ENCODE measurements around the gene OR51B4. TPM values are rescaled to one million over a fixed set of nuclear protein-coding genes. Genes with fewer than 3 reads are reported as not detected.
"Not testable (repeated sequence)": the region's sequence is repeated elsewhere in the genome, so short reads cannot be mapped to it uniquely, and the experiment has no call there.

Gene OR51B4
- under 1 TPM in 1 of 3 donors, not detected in 2; 0.22 TPM for polyA plus RNA-seq (ENCODE audit: insufficient read length in 3 of 3)

GRCh38 chr11:5301846-5302245, at the start of gene OR51B4:
Gene OR51B4 (minus strand): TSS chr11:5301946. CDS start chr11:5301946, 0 bp downstream.
- no peak for DNase-seq (ENCODE audit: low read depth in 3 of 3, low spot score in 2 of 3)

GRCh38 chr11:5351208-5351607, 49.5 kb upstream of the OR51B4 start, which contains the start of gene OR51B6:
Gene OR51B6 (plus strand): TSS chr11:5351508. CDS start chr11:5351508, 0 bp downstream.
- DNase-seq (ENCODE audit: low read depth in 3 of 3, low spot score in 2 of 3) = no peak

- DNase-seq (ENCODE audit: low read depth in 3 of 3, low spot score in 2 of 3) = no peak
Measured at GRCh38 chr11:5349550-5349949, 47.8 kb upstream of the OR51B4 start.

- no peak for DNase-seq (ENCODE audit: low read depth in 3 of 3, low spot score in 2 of 3)
Measured at GRCh38 chr11:5348551-5349194, 46.9 kb upstream of the OR51B4 start.

GRCh38 chr11:5345831-5346230, 44.1 kb upstream of the OR51B4 start:
- DNase-seq (ENCODE audit: low read depth in 3 of 3, low spot score in 2 of 3) = no peak

- no peak for DNase-seq (ENCODE audit: low read depth in 3 of 3, low spot score in 2 of 3)
Measured at GRCh38 chr11:5343474-5344335, 42.0 kb upstream of the OR51B4 start, which contains the start of gene OR51B5. Gene OR51B5 (minus strand): TSS chr11:5343524. CDS start chr11:5343524, 0 bp downstream.

- DNase-seq (ENCODE audit: low read depth in 3 of 3, low spot score in 2 of 3) = no peak
Measured at GRCh38 chr11:5339771-5340322, 38.1 kb upstream of the OR51B4 start.

- DNase-seq (ENCODE audit: low read depth in 3 of 3, low spot score in 2 of 3) = not testable (repeated sequence)
Measured at GRCh38 chr11:5337253-5337652, 35.5 kb upstream of the OR51B4 start.

GRCh38 chr11:5336331-5336730, 34.6 kb upstream of the OR51B4 start:
- DNase-seq (ENCODE audit: low read depth in 3 of 3, low spot score in 2 of 3) = no peak

- no peak for DNase-seq (ENCODE audit: low read depth in 3 of 3, low spot score in 2 of 3)
Measured at GRCh38 chr11:5335170-5335569, 33.4 kb upstream of the OR51B4 start.

- no peak for DNase-seq (ENCODE audit: low read depth in 3 of 3, low spot score in 2 of 3)
Measured at GRCh38 chr11:5324197-5324596, 22.5 kb upstream of the OR51B4 start, which contains the start of gene OR51B2. Gene OR51B2 (minus strand): TSS chr11:5324297. CDS start chr11:5324297, 0 bp downstream.

GRCh38 chr11:5317292-5317691, 15.5 kb upstream of the OR51B4 start:
- DNase-seq (ENCODE audit: low read depth in 3 of 3, low spot score in 2 of 3) = no peak

GRCh38 chr11:5313326-5314023, 11.7 kb upstream of the OR51B4 start:
- DNase-seq (ENCODE audit: low read depth in 3 of 3, low spot score in 2 of 3) = not testable (repeated sequence)

GRCh38 chr11:5310423-5310822, 8.7 kb upstream of the OR51B4 start:
- no peak for DNase-seq (ENCODE audit: low read depth in 3 of 3, low spot score in 2 of 3)

- no peak for DNase-seq (ENCODE audit: low read depth in 3 of 3, low spot score in 2 of 3)
Measured at GRCh38 chr11:5307256-5308019, 5.7 kb upstream of the OR51B4 start.

- DNase-seq (ENCODE audit: low read depth in 3 of 3, low spot score in 2 of 3) = no peak
Measured at GRCh38 chr11:5304046-5304445, 2.3 kb upstream of the OR51B4 start.

GRCh38 chr11:5303626-5304025, 1.9 kb upstream of the OR51B4 start:
- DNase-seq (ENCODE audit: low read depth in 3 of 3, low spot score in 2 of 3) = no peak

- DNase-seq (ENCODE audit: low read depth in 3 of 3, low spot score in 2 of 3) = no peak
Measured at GRCh38 chr11:5300251-5300650, 1.5 kb downstream of the OR51B4 start.

- DNase-seq (ENCODE audit: low read depth in 3 of 3, low spot score in 2 of 3) = no peak
Measured at GRCh38 chr11:5298451-5298850, 3.3 kb downstream of the OR51B4 start.

Data from right renal cortex interstitium (tissue), 3 donors.